ENCODE results near the gene PNMA6F.
"Not testable (repeated sequence)": the region's sequence is repeated elsewhere in the genome, so short reads cannot be mapped to it uniquely, and the experiment has no call there.

The PNMA6F gene

DNA sequence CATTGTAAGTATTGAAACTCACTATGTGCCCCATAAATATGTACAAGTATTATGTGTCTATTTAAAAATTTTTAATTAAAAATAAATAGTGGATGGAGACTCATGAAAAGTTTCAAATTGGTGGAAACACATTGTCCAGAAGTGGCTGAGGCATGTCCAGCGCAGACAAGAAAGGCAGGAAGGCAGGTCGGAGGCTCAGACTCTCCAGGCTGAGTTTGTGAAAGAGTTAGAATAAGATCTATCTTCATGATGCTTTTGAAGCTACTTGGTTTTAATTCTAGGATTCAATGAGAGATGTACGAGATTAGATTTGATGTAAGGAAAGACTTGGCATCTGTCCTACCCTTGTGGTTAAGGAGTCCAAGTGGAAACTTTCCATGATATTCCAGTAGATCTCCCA, 19.8 kb downstream of the PNMA6F start:
- no peak for DNase-seq

DNA sequence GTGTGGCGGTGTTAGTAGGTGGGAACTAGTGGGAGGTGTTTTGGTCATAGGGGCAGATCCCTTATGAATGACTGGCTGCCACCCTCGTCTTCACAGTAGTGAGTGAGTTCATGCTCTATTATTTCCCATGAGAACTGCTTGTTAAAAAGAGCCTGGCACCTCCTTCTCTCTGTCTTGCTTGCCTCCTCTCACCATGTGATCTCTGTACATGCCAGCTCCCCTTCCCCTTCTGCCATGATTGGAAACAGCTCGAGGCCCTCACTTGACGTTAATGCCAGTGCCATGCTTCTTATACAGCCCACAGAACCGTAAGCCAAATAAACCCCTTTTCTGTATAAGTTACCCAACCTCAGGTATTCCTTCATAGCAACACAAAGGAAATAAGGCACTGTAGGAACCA, 21.7 kb downstream of the PNMA6F start:
- DNase-seq, result no peak

DNA sequence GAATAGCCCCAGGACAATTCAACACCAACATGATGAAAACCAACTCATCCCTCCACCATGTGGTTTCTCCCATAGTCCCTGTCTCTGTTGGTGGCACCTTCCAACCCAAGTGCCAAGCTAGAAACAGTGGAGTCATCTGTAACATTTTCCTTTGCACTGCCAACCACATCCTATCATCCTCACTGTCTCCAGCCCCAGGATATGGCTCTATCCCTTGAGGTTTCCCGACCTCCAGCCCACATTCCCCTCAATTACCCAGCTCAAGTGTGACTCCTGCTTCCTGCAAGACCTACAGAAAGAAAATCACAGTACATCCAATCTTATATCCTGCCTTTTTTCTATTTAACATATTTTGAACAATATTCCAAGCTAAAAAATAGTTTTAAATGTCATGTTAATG, 24.2 kb downstream of the PNMA6F start:
- no peak for DNase-seq

DNA sequence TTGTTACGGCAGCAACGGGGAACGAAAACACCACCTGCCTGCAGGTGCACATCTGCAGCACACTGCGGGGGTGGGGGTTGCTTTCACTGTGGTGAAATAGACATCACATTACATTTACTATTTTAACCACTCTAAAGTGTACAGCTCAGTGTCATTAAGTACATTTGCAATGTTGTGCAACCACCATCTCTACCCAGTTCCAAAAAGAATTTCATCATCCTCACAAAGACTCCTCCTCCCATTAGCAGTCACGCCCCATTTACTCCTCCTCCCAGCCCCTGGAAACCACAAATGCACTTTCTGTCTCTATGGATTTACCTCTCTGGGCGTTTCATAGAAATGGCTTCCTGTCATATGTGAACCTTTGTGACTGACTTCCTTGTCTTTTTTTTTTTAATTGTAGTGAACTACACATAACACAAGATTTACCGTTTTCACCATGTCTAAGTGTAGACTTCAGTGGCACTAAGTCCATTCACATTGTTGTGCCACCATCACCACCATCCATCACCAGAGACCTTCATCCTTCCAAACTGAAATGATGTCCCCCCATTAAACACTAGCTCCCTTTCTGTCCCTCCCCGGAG, 28.0 kb downstream of the PNMA6F start:
- DNase-seq, result not testable (repeated sequence)

DNA sequence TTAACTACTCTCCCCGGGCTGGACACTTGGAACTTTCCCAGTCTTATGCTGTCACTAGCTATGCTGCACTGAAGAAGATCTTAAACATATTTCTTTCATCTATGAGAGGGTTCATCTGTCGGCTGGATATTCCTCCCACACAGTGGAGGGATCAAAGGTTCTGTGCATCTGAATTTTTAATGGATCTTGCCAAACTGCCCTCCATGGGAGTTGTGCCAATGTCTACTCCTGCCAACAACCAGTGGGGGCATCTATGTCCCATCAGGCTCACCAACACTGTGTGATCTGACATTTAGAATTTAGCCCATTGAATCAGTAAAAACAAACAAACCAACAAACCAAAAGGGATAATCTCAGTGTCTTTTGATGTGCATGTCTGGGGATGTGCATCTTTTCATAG, 32.8 kb downstream of the PNMA6F start:
- not testable (repeated sequence) for DNase-seq

DNA sequence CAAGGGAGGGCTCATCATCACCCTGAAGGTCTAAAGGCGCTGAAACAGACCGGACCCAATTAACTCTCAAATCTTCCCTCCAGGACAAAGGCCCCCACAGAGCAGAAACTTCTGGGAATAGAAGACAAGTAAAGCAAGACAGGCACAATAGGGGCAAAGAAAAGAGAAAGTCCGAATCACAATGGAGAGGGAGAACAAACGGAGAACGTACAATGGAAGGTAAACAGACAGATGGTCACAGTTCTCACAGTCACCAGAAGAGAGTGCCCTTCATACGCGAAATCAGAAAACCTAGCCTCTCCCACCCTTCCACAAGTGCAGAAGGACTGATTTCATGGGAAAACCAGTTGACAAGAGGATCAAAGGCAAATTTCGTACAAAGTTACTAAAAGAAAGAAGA, 35.9 kb downstream of the PNMA6F start:
- DNase-seq, result not testable (repeated sequence)

DNA sequence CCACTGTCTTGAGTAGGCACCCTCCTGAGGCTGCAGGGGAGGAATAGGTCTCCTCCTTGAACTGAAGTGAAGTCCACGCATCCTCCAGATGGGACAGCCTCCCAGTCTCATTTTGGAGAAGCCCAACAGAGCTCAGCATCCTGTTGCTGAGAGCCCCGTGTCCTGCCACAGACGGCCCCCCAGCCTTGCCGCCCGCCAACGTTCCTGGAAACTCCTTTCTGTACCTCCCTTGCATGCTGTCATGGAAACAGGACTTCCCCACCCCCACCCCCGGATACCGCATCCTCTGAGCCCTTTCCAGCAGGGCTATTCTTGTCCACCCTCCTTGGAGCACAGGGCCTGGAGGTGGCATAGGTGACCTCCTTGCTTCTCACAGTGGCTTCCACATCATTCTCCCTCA, 37.6 kb downstream of the PNMA6F start:
- DNase-seq, result not testable (repeated sequence)

DNA sequence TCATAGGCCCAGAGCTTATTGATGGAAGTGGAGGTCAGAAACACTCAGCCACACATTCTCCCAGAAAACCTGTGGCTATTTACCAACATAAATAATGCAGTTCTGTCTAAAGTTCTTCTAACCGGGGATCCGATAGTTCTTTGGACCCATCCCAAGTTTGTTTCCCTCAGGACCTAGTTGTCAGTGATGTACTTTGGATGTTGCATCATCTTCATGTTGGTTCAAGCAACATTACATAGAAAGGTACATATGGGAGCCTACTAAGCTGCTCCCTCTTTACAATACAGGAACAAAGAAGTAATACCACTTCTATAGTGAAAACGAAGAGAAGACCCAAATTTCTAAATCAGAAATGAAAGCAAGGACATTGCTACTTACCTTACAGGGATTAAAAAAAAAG, 39.8 kb downstream of the PNMA6F start:
- DNase-seq, result not testable (repeated sequence)

DNA sequence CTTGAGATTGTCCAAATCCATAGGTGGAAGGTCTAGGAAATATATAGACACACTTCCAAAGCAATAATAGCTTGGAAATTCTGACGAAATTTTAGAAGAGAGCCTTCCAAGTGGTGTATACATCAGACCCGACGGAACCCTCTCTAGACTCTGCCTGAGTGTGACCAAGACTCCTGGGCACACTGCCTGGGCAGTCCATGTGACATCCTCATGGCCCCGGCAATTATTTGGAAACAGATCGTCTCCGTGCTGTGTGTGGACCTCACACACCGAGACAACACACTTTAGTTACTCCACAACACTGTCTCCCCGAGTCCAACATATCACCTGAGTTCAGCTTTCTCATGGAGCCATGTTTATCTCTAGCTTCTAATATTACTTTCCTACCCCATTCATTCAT, 42.3 kb downstream of the PNMA6F start:
- not testable (repeated sequence) for DNase-seq

DNA sequence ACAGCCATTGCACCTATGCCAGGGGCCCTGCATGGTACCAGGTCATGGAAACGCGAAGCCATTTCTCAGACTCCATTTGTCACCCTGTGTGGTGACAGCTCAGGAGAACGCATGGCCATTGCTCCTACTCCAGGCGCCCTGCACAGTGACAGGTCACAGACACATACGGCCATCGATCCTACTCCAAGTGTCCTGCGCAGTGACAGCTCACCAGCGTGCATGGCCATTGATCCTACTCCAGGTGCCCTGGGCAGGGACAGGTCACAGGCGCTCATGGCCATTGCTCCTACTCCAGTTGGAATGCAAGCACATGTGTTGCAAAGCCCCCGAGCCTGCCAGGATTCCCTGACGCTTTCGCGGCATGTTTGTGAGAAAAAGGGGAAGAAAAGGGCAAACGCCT, 45.5 kb downstream of the PNMA6F start:
- not testable (repeated sequence) for DNase-seq

DNA sequence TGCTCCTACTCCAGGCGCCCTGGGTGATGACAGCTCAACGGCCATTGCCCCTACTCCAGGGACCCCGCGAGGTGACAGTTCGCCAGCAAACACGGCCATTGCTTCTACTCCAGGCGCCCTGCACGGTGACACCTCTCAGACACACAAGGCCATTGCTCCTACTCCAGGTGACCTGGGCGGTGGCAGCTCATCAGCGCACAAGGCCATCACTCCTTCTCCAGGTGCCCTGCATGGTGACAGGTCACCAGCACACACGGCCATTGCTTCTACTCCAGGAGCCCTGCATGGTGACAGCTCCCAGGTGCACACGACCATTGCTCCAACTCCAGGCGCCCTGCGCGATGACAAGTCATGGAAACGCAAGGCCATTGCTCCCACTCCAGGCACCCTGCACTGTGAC, 46.1 kb downstream of the PNMA6F start:
- not testable (repeated sequence) for DNase-seq

DNA sequence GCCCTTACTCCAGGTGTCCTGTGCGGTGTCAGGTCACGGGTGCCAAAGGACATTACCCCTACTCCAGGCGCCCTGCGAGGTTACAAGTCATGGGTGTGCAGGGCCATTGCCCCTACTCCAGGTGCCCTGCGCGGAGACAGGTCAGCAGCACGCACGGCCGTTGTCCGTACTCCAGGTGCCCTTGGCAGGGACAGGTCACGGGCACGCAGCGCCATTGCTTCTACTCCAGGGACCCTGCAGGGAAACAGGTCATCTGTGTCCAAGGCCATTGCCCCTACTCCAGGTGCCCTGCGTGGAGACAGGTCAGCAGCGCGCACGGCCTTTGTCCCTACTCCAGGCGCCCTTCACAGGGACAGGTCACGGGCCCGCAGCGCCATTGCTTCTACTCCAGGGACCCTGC, 49.0 kb downstream of the PNMA6F start:
- DNase-seq, result not testable (repeated sequence)

DNA sequence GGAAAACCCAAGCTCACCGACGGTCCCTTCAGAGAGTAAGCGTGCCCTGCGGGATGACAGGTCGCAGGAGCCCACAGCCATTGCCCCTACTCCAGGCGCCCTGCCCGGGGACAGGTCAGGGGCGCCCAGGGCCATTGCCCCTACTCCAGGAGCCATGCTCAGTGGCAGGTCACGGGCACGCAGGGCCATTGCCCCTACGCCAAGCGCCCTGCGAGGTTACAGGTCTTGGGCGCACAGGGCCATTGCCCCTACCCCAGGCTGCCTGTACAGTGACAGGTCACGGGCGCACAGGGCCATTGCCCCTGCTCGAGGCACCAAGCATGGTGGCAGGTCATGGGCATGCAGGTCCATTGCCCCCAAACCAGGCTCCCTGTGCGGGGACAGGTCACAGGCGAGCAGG, 49.5 kb downstream of the PNMA6F start:
- DNase-seq, result not testable (repeated sequence)
